Cerebellar nuclear complex (tissue), 1 donor: ENCODE data around the gene KANK3.
"Not testable (repeated sequence)": the region's sequence is repeated elsewhere in the genome, so short reads cannot be mapped to it uniquely, and the experiment has no call there.

Experiments
- DNase-seq, 2 experiments: peaks; one replicate each; lab custom pipeline; 2025; lab: John Stamatoyannopoulos, UW

Gene KANK3

DNA sequence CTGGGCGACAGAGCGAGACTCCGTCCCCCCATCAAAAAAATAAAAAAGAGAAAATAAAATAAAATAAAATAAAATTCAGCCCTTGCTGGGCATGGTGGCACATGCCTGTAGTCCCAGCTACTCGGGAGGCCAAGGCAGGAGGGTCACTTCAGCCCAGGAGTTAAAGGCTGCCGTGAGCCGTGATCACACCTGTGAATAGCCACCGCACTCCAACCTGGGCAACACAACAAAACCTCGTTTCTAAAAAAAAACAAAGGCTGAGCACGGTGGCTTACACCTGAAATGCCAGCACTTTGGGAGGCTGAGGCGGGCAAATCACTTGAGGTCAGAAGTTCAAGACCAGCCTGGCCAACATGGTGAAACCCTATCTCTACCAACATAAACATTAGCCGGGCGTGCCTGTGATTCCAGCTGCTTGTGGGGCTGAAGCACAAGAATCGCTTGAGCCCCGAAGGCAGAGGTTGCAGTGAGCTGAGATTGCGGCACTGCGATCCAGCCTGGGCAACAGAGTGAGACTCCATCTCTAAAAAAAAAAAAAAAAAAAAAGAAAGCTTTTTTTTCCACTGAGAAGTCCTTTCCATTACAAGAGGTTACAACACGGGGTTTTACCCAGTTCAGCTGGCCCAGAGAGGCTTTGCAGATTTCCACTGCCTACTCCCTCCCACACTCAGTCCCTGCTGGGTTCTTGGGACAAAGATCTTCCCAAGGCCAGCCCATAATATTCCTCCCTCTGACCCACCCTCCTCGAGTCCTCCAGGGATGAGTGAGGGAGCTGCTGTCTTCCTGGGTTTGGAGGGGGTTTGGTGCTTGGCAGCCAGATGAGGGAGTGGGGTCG, 27.3 kb upstream of the KANK3 start:
- no peak for DNase-seq

DNA sequence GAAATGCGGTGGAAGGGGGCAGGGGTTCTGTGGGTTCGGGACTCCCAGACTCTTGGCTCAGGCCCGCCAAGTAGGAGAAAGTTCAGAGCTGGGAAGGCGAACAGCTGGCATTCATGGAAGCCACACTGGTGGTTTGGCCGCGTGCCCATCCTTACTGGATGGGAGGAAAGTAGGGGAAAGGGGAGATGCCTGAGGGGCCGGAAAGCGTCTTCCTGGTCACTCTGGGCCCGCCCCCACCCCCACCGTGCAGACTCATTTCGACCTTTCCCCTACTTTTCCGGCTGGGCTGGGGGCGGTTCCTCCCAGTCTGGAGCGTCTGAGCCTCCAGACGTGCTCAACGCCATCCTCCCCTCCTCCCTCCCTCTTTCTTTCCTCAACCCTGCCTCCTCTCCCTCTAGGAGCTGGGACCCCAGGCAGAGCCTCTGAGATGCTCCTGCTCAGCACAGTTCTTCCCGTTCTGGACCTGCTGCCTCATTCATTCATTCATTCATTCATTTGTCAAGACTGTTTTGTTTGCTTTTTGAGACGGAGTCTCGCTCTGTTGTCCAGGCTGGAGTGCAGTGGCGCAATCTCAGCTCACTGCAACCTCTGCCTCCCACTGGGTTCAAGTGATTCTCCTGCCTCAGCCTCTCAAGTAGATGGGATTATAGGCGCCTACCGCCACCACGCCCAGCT, 24.4 kb upstream of the KANK3 start:
- no peak for DNase-seq

DNA sequence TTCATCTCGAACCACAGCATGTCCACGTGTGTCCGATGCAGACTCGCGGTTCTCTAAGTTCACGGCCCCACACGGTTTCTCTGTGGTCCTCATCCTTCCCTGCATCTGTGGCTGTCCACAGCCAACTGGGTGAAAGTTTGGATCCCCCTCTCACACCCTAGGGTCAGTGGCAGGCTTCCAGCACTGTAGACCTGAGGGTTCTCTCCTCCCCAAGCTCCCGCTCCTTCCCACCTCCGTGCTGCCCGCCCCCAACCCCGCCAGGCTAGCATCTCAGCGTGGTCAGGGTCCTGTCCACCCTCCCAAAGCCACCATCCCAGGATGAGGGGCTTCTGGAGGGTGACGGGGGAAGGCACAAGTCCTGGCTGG, 23.9 kb upstream of the KANK3 start:
- no peak for DNase-seq

DNA sequence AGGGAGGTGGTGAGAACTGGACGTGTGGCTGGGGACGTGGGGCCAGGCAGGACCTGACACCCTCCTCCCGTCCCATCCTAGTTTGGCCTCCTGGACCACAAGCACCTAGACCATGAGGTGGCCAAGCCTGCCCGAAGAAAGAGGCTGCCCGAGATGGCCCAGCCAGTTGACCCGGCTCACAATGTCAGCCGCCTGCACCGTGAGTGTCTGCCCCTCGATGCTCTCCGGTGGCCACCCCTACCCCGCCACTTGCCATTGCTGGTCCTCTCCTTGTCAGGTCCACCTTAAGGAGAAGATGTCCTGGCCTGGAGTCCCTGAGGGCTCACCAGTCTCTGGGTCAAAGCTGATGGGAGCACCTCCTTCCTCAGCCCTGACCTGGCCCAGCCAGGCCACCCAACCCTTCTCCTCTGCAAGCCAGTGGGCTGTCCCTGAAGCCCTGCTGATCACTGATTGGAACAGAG, 23.1 kb upstream of the KANK3 start:
- no peak for DNase-seq

DNA sequence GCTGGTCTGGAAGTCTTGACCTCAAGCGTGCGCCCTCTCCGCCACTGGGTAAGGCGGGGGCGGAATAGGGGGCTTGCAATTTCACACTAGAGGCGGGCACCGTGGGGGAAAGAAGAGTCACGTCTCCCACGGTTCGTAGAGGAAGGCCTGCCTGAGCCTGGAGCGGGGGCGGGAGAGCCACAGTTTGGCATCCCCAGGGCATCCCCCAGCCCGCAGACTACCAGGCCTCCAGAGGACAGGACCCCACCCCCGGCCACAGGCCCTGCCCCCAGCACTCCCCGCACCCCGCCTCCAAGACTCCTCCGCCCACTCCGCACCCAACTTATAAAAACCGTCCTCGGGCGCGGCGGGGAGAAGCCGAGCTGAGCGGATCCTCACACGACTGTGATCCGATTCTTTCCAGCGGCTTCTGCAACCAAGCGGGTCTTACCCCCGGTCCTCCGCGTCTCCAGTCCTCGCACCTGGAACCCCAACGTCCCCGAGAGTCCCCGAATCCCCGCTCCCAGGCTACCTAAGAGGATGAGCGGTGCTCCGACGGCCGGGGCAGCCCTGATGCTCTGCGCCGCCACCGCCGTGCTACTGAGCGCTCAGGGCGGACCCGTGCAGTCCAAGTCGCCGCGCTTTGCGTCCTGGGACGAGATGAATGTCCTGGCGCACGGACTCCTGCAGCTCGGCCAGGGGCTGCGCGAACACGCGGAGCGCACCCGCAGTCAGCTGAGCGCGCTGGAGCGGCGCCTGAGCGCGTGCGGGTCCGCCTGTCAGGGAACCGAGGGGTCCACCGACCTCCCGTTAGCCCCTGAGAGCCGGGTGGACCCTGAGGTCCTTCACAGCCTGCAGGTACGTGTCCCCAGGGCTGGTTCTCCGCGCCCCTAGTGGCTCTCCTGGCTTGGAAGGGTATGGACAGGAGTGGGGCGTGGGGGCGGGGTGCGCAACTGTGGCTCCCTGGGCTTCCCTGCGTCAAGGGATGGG, 21.0 kb upstream of the KANK3 start, which contains the start of gene ANGPTL4:
Gene ANGPTL4 (plus strand): TSS at position 353 of the 969 bp plus-strand sequence. CDS start 167 bp downstream, at position 520.
- DNase-seq, result no peak

DNA sequence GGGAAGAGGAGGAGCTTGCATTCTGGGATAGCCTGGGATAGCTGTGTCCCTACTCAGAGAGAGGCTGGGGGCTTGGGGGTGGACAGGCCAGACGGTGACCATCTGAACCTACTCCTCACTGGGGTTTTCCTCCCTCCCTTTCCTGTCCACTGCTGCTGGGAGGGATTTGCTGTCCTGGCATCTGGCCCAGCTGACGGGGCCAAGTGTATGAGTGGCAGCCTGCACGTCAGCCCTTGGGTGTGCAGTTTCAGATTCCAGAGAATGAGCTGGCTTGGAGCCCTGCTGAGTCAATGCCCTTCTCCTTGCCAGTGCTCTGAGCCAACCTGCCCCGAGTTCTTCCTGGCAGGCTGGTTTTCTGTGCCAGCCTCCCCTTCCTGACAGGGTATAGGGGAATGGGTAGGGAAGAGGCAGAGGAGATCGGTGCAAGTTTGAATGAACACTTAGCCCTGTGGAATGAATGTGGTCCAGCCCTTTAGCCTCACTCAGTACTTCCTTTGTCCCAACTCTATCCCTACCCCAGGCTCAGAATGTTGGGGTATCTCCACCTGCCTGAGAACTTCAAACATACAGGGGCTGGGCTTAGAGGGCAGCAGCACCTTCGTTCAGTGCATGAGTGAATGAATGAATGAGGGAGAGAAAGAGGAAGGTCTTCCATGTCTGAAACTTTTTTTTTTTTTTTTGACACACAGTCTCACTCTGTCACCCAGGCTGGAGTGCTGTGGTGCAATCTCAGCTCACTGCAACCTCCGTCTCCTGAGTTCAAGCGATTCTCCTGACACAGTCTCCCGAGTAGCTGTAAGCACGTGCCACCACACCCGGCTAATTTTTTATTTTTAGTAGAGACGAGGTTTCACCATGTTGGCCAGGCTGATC, 19.1 kb upstream of the KANK3 start:
- DNase-seq, result no peak

DNA sequence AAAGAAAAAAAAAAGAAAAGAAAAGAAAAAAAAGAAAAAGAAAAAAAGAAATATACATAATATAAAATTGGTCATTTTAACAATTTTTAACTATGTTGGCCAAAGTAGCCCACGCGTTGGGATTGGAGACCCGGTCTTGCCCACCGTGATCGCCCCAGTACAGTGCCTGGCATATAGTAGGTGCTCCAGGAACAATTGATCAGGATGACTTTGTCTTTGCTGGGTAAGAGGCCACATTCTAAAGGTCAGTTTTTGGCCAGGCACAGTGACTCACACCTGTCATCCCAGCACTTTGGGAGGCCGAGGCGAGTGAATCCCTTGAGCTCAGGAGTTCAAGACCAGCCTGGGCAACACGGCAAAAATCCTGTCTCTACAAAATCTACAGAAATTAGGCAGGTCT, 17.1 kb upstream of the KANK3 start:
- DNase-seq, result no peak

DNA sequence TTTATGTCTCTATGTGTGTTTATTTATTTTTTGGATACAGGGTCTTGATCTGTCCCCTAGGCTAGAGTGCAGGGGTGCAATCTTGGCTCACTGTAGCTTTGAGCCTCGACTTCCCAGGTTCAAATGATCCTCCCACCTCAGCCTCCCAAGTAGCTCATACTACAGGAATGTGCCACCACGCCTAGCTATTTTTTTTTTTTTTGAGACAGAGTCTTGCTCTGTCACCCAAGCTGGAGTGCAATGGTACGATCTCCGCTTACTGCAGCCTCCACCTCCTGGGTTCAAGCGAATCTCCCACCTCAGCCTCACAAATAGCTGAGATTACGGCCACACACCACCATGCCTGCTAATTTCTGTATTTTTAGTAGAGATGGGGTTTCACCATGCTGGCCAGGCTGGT, 15.9 kb upstream of the KANK3 start:
- no peak for DNase-seq

DNA sequence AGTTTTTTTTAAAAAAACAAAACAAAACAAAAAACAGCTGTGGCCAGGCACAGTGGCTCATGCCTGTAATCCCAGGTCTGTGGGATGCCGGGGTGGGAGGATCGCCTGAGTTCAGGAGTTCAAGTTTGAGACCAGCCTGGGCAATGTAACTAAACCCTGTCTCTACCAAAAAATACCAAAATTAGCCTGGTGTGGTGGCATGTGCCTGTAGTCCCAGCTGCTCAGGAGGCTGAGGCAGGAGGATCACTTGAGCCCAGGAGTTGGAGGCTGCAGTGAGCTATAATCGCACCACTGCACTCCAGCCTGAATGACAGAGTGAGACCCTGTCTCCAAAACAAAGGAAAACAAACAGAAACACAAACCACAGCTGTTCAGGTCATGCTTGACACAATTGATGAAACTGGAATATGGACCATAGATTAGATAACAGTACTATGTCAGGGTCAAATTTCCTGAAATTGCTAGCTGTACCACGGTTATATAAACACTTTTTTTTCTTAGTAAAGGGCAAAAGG, 14.0 kb upstream of the KANK3 start:
- DNase-seq, result no peak

DNA sequence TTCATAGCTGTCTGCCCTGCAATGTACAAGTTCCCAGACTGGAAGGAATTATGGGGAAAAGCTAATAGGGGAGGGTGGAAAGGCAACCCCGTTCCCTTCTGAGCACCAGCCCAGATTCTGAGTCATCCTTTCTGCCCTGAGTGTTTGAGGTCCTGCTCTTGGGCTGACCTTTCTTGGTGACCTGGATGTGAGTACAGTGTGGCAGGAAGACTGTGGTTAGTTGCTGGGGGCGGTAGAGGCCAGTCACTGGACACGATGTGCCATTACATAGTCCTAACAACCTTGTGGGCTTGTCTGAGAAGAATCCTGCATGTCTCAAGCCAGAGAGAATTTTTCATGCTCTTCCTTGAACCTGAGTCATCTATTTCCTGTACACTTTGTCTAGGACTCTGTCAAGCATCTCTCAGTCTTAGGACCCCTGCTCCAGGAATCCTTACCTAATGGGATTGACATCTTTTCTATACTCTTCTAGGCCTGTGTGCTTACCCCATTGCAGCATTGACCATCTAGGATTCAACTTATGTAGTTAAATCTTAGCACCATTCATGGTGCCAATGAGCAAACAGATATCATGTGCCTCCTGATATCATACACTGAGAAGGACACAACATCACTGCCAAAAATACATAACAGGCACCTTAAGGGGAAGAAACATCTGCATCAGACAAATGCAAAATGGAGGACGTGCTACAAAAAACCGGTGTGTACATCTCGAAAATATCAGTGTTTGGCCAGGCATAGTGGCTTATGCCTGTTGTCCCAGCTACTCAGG, 12.8 kb upstream of the KANK3 start:
- no peak for DNase-seq

DNA sequence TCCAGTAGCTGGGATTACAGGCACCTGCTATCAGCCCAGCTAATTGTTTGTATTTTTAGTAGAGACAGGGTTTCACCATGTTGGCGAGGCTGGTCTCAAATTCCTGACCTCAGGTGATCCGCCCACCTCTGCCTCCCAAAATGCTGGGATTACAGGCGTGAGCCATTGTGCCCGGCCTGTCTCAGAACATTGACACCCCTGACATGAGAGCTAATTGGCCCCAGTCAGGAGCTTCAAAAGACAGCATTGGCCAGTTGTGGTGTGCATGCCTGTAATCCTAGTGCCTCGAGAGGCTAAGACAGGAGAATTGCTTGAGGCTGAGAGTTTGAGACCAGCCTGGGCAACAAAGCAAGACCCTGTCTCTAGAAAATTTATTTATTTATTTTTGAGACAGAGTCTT, 9.8 kb upstream of the KANK3 start:
- DNase-seq, result not testable (repeated sequence)

DNA sequence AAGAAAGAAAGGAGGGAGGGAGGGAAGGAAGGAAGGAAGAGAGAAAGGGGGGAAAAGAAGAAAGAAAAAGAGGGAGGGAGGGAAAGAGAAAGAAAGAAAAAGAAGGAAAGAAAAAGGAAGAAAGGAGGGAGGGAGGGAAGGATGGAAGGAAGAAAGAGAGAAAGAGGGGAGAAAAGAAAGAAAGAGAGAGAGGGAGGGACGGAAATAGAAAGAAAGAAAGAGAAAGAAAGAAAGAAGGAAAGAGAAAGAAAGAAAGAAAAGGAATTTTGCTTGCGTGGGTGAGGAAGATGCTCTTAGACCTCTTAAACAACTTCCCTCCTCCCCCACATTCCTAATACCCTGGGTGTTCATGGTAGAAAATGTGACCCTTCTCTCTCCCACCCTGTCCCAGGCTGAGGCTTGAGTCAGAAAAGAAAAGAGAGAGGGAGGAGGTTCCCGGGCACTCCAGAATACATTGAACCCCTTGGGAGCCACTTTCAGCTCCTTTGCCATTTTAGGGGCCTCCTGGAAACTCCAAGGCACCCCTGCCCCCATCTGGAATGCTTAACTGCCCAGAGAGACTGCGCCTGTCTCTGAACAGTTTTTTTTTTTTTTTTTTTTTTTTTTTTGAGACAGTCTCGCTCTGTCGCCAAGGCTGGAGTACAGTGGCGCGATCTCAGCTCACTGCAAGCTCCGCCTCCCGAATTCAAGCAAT, 9.2 kb upstream of the KANK3 start:
- no peak for DNase-seq

DNA sequence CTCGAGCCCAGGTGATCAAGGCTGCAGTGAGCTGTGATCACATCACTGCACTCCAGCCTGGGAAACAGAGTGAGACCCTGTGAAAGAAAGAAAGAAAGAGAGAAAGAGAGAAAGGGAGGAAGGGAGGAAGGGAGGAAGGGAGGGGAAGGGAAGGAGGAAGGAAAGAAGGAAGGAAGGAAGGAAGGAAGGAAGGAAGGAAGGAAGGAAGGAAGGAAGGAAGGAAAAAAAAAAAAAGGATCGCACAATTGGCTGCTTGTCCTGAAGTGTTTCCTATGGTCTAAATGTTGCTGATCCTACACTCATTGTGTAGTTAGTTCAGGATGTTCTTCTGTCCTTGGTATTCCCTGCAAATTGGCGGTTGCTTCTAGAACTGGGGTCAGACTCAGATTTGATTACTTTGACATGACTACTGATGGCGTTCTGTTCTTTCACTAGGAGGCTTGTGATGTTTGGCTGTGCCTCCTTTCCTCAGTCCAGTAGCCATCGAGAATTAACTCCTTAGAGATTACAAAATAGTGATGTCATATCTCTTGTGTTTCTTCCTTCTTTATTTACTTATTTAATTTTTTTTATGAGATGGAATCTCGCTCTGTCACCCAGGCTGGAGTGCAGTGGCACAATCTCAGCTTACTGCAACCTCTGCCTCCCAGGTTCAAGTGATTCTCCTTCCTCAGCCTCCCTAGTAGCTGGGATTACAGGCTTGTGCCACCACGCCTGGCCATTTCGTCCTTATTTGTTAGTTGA, 6.7 kb upstream of the KANK3 start:
- DNase-seq, result not testable (repeated sequence)

DNA sequence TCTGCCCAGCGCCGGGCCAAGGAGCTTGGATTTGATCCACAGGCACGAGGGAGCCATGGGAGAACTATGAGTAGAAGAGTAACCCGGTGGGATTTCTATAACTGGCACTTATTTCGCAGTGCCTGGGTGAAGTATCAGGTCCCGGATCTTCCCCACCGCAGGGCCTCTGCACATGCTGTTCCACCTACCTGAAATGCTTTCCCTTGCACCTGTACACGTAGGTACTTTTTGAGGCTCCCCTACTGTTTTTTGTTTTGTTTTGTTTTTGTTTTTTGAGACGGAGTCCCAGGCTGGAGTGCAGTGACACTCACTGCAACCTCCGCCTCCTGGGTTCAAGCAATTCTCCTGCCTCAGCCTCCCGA, 402 bp upstream of the KANK3 start:
- DNase-seq, result no peak

DNA sequence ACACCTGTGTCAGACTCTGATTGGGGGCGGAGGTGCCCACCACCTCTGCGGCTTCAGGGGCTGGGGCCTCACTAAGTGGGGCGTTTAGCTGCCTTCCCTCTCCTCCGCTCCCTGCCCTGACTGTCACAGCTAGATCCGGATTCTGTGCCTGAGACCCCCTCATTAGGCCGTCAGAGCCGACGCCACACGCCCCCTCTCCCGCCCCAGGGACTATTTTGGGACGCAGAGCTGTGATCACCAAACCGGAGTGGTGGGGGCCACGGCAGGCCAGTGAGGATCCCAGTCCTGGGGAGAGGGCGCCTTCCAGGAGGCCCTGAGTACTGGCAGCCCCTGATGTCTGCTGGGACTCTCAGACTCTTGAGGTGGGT, 762 bp downstream of the KANK3 start:
- DNase-seq, result no peak

DNA sequence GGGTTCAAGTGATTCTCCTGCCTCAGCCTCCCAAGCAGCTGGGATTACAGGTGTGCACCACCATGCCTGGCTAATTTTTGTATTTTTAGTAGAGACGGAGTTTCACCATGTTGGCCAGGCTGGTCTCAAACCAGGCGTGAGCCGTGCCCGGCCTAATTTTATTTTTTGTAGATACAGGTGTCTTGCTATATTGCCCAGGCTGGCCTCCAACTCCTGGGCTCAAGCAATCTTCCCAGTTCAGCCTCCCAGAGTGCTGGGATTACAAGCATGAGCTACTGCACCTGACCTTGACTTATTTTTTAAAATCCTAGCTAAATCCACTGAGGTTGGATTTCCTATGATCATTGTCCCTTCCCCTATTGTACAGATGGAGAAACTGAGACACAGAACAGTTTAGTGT, 1.6 kb downstream of the KANK3 start:
- not testable (repeated sequence) for DNase-seq

DNA sequence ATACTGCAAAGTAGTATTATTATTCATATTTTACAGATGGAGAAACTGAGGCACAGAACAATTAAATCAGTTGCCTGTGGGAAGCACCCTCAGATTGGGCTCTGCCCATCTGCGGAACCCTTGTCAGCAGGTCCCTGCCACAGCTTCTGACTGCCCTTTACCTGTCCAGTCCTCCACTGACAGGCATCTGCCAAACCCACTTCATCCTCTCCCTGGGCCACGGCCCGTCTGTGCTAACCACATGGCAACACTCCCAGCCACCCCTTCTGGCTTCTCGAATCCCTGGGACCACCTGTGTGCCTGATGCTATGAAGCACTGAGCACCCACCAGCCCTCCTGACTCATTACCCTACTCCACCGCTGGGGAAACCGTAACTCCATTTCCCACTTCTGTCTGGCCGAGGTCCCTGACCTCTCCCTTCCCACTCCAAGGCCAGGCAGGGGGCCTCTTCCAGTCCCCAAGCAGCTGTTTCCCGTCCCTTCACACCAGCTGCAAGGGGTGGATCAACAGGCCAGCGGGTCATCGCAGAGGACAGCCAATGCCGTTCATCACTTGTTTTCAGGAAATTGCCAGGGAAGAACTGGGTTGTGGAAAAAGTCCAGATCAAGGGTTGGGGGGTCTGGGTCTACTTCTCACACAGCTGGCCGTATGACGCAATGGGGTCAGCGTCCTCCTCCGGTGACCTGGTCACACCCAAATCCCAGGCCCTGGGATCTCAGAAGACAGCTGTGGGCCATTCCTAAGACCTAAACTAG, 2.5 kb downstream of the KANK3 start:
- DNase-seq, result no peak

DNA sequence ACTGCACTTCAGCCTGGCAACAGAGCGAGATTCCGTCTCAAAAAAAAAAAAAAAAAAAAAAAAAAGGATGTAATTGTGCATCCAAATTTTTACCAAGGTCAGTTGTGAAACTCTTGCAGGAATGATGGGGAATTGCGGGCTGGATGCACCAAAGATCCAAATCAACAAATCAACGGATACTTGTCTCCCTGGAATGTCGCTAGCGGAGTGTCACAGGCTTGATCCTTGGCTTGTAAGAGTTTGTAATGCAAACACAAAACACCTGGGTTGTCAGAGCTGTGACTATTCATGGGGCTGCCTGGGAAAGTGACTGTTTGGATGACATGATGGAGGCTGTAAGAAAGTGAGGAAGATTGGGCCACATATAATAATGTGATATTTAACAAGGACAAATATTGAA, 4.2 kb downstream of the KANK3 start:
- DNase-seq, result no peak
